Activated naive CD4-positive, alpha-beta T cell treated with anti-CD3 and anti-CD28 coated beads, Interleukin-2, amount 50 U/mL, for 72 hours (primary cell): Measurements from ENCODE around the gene CRTAP. TPM values are rescaled to one million over a fixed set of nuclear protein-coding genes. Genes with fewer than 3 reads are reported as not detected.
"Not testable (repeated sequence)": the region's sequence is repeated elsewhere in the genome, so short reads cannot be mapped to it uniquely, and the experiment has no call there.

Experiments used
- ATAC-seq, 2 donors: fragments of 150-1000 bp; cut with Tn5 transposase; 2 replicates each; pipeline ENCODE4 v1.10.0; 2021; ENCODE audit warnings: mild to moderate bottlenecking in 2 of 2, moderate library complexity in 2 of 2
- DNase-seq, 2 donors: peaks; one replicate each; pipeline ENCODE4 v3.0.0; 2021 to 2022; ENCODE audit warnings: low spot score in 2 of 2
- H3K27ac Mint-ChIP-seq, 2 donors: one replicate each; pipeline ENCODE4 v1.8.0; 2022; ENCODE audit warnings: mild to moderate bottlenecking in 2 of 2, mixed read lengths in 2 of 2
- H3K36me3 Mint-ChIP-seq, 2 donors: one replicate each; pipeline ENCODE4 v1.8.0; 2022; ENCODE audit warnings: mixed read lengths in 2 of 2
- H3K9me3 Mint-ChIP-seq, 2 donors: one replicate each; pipeline ENCODE4 v1.8.0; 2022; ENCODE audit warnings: mixed read lengths in 2 of 2
- total RNA-seq, 2 donors: library from RNA; stranded (reverse); gene quantifications; one replicate each; pipeline ENCODE4 v1.2.3, GENCODE V29; 2022

CRTAP gene
- total RNA-seq, 2 donors from 2014 or later: 44.1 to 66.6 TPM

GRCh38 chr3:33174711-33175414 lies 61.0 kb downstream of the CRTAP start:
- ATAC-seq (no peak), DNase-seq (no peak)
- Mint-ChIP-seq H3K36me3 (no peaks in the 10 kb centered on the region), H3K9me3 (peaks cover 5% of the 10 kb centered on the region in 2 donors), H3K27ac (no peak overlapping the region)

GRCh38 chr3:33179132-33179531 lies 65.3 kb downstream of the CRTAP start:
- DNase-seq (no peak), ATAC-seq (no peak)
- H3K27ac Mint-ChIP-seq: no peak overlapping the region
- H3K36me3 Mint-ChIP-seq: no peaks in the 10 kb centered on the region
- peaks cover 5 to 10% of the 10 kb centered on the region in 2 donors for H3K9me3 Mint-ChIP-seq

DNA sequence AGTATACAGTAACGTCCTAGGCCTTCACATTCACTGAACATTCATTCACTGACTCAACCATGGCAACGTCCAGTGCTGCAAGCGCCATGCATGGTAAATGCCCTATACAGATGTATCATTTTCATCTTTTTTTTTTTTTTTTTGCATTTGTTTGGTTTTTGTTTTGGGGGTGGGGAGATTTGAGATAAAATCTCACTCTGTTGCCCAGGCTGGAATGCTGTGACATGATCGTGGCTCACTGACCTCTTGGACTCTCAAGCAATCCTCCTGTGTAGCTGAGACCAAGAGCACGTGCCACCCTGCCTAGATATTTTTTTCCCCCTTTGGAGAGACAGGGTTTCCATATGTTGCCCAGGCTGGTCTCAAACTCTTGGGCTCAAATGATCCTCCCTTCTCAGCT lies 67.4 kb downstream of the CRTAP start:
- Mint-ChIP-seq H3K36me3 (peaks cover 0 to 6% of the 10 kb centered on the region in 2 donors), H3K27ac (no peak overlapping the region), H3K9me3 (peaks cover 5 to 17% of the 10 kb centered on the region in 2 donors)
- no peak for DNase-seq
- ATAC-seq: no peak

GRCh38 chr3:33181641-33182040 lies 67.8 kb downstream of the CRTAP start:
- not testable (repeated sequence) for ATAC-seq, H3K36me3 Mint-ChIP-seq, H3K27ac Mint-ChIP-seq, DNase-seq
- H3K9me3 Mint-ChIP-seq: peaks cover 5 to 17% of the 10 kb centered on the region in 2 donors

GRCh38 chr3:33184863-33185262 lies 71.0 kb downstream of the CRTAP start:
- ATAC-seq (no peak), DNase-seq (no peak)
- Mint-ChIP-seq H3K9me3 (peaks cover 5 to 12% of the 10 kb centered on the region in 2 donors), H3K27ac (no peak overlapping the region), H3K36me3 (peaks cover 0 to 6% of the 10 kb centered on the region in 2 donors)

GRCh38 chr3:33186524-33187367 lies 72.9 kb downstream of the CRTAP start:
- no peak for ATAC-seq
- peaks cover 0 to 6% of the 10 kb centered on the region in 2 donors for H3K36me3 Mint-ChIP-seq
- no peak overlapping the region for H3K27ac Mint-ChIP-seq
- peaks cover 5 to 12% of the 10 kb centered on the region in 2 donors for H3K9me3 Mint-ChIP-seq
- no peak for DNase-seq

- no peak overlapping the region for H3K27ac Mint-ChIP-seq
- H3K36me3 Mint-ChIP-seq: peaks cover 0 to 6% of the 10 kb centered on the region in 2 donors
- peaks cover 5 to 10% of the 10 kb centered on the region in 2 donors for H3K9me3 Mint-ChIP-seq
- DNase-seq: no peak
- ATAC-seq: no peak
Observed at GRCh38 chr3:33187368-33187634, 73.5 kb downstream of the CRTAP start.

DNA sequence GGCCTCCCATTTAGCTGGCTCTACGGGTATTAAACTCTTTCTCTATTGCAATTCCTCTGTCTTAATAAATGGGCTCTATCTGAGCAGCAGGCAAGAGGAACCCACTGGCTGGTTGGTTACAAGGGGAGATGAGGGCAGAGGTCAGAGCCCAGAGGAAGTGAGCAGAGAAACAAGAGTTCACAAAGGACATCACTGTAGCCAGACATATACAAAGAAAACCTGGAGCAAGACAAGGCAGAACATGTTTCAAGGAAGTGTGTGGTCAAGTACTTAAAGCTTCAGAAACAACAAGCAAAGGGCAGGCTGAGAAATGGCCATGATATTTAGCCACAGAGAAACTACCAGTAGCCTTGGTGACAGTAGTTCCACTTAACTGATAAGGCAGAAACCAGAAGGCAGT lies 80.5 kb downstream of the CRTAP start:
- H3K36me3 Mint-ChIP-seq: no peaks in the 10 kb centered on the region
- DNase-seq (no peak), ATAC-seq (no peak)
- H3K9me3 Mint-ChIP-seq: no peaks in the 10 kb centered on the region
- H3K27ac Mint-ChIP-seq: no peak overlapping the region

DNA sequence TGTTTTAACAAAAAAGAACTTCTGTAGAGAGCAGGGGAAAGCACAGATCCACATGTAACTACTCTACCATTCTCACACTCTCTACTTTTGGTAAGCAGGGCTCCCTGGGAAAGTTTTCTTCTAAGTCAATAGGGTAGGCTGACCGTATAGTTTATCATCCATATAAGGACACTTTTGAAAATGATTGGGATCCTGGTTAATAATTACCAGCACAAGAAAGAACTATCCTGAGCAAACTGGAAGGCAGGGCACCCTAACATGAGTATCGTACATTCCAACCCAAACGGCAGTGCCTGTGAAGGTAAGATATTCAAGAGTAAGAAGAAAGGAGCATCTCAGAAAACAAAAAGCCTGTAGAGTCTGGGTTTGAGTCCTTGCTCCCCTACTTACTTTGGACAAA lies 82.7 kb downstream of the CRTAP start:
- Mint-ChIP-seq H3K9me3 (no peaks in the 10 kb centered on the region), H3K27ac (no peak overlapping the region), H3K36me3 (no peaks in the 10 kb centered on the region)
- DNase-seq: no peak
- ATAC-seq: no peak

Other genes with a start within 250 kb of the CRTAP start
- 10 to 100 TPM; 19.0 to 38.6 TPM for gene CCR4, start 162.4 kb upstream of the CRTAP start, total RNA-seq
- gene GLB1, start 16.9 kb upstream of the CRTAP start, total RNA-seq: 10 to 100 TPM; 28.9 to 60.2 TPM
- 1 to 10 TPM; 3.6 to 9.5 TPM for gene TMPPE, start 16.9 kb upstream of the CRTAP start, total RNA-seq
- gene SUSD5, start 104.8 kb downstream of the CRTAP start, total RNA-seq: not detected
- gene FBXL2, start 163.4 kb downstream of the CRTAP start, total RNA-seq: not detected